ENCODE measurements around the gene FOXO4.

- TF ChIP-seq, protein P1, sequence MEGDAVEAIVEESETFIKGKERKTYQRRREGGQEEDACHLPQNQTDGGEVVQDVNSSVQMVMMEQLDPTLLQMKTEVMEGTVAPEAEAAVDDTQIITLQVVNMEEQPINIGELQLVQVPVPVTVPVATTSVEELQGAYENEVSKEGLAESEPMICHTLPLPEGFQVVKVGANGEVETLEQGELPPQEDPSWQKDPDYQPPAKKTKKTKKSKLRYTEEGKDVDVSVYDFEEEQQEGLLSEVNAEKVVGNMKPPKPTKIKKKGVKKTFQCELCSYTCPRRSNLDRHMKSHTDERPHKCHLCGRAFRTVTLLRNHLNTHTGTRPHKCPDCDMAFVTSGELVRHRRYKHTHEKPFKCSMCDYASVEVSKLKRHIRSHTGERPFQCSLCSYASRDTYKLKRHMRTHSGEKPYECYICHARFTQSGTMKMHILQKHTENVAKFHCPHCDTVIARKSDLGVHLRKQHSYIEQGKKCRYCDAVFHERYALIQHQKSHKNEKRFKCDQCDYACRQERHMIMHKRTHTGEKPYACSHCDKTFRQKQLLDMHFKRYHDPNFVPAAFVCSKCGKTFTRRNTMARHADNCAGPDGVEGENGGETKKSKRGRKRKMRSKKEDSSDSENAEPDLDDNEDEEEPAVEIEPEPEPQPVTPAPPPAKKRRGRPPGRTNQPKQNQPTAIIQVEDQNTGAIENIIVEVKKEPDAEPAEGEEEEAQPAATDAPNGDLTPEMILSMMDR (IDR thresholded peaks at IDR 0.05) = no peak
- TF ChIP-seq CHD2 (IDR thresholded peaks at IDR 0.05; ENCODE audit: low read length, partially characterized antibody) (no peak), RARB (CRISPR knock-in tag; IDR thresholded peaks at IDR 0.05) (no peak), RFX5 (IDR thresholded peaks at IDR 0.05) (no peak), SREBF2 (IDR thresholded peaks at IDR 0.05) (no peak), EP300 (IDR thresholded peaks at IDR 0.05) (no peak), HOXA7 (CRISPR knock-in tag; IDR thresholded peaks at IDR 0.05) (no peak)
Measured at GRCh38 chrX:71117358-71117757, 21.7 kb downstream of the FOXO4 start.

All from A549 (cell line).